Posterior vena cava (tissue), 2 donors: Measurements from ENCODE around the gene PPP1R7. TPM values are rescaled to one million over a fixed set of nuclear protein-coding genes. Genes with fewer than 3 reads are reported as not detected.

Experiments
- DNase-seq: peaks from one replicate; pipeline ENCODE4 v3.0.0-alpha.2; 2020; ENCODE audit warnings: low spot score
- intact Hi-C, 2 donors: fragments of 100-400 bp; cut with DNase I; formaldehyde crosslinking; loops; one replicate each; pipeline versions ENCODE4 v1.14.1 to v1.14.2; 2022 to 2023
- total RNA-seq, 2 donors: library from RNA; stranded (reverse); fragmentation: NEBNext Ultra II Directional; extraction: Animal tissue kit (Norgen Biotek cat#: 25700); gene quantifications; one replicate each; pipeline ENCODE4 v1.2.1, GENCODE V29; 2021
- donor health status: DM: yes; HTN: yes; CAD: no.
- donor health status: DM: yes; HTN: yes; CAD: no.

PPP1R7 gene
- total RNA-seq, 2 donors from 2014 or later, result 49.3 to 53.0 TPM

- DNase-seq, result no peak
- intact Hi-C loops, result no loop called here
Measured at GRCh38 chr2:241201445-241202267, 51.4 kb downstream of the PPP1R7 start.

GRCh38 chr2:241202268-241202585 is 52.0 kb downstream of the PPP1R7 start:
- DNase-seq, result no peak
- intact Hi-C loops, result no loop called here

- no peak for DNase-seq
- intact Hi-C loops, result no loop called here
Measured at GRCh38 chr2:241202681-241203080, 52.4 kb downstream of the PPP1R7 start.

GRCh38 chr2:241203218-241204009 is 53.1 kb downstream of the PPP1R7 start:
- intact Hi-C loops, result no loop called here

GRCh38 chr2:241204010-241204384 is 53.7 kb downstream of the PPP1R7 start:
- no peak for DNase-seq
- intact Hi-C loops, result no loop called here

More at GRCh38 chr2:241203218-241204009, 53.1 kb downstream of the PPP1R7 start:
- DNase-seq, result no peak

- no peak for DNase-seq
- intact Hi-C loops, result no loop called here
Measured at GRCh38 chr2:241204490-241204889, 54.2 kb downstream of the PPP1R7 start.

- intact Hi-C loops, result no loop called here
- DNase-seq, result no peak
Measured at GRCh38 chr2:241205086-241205485, 54.8 kb downstream of the PPP1R7 start.

GRCh38 chr2:241207151-241207550 is 56.9 kb downstream of the PPP1R7 start:
- DNase-seq, result no peak
- intact Hi-C loops, result no loop called here

GRCh38 chr2:241207641-241208040 is 57.4 kb downstream of the PPP1R7 start:
- no peak for DNase-seq
- intact Hi-C loops, result no loop called here

- intact Hi-C loops, result no loop called here
- DNase-seq, result no peak
Measured at GRCh38 chr2:241208058-241208457, 57.8 kb downstream of the PPP1R7 start.

GRCh38 chr2:241209271-241209670 is 59.0 kb downstream of the PPP1R7 start:
- intact Hi-C loops, result no loop called here
- DNase-seq, result no peak

- intact Hi-C loops, result no loop called here
- no peak for DNase-seq
Measured at GRCh38 chr2:241211276-241211675, 61.0 kb downstream of the PPP1R7 start.

GRCh38 chr2:241213041-241213440 is 62.8 kb downstream of the PPP1R7 start:
- intact Hi-C loops, result no loop called here
- no peak for DNase-seq

- intact Hi-C loops, result no loop called here
- no peak for DNase-seq
Measured at GRCh38 chr2:241213567-241213966, 63.3 kb downstream of the PPP1R7 start.

GRCh38 chr2:241214209-241214608 is 63.9 kb downstream of the PPP1R7 start:
- intact Hi-C loops, result no loop called here
- DNase-seq, result no peak

- no peak for DNase-seq
- intact Hi-C loops, result no loop called here
Measured at GRCh38 chr2:241214766-241215165, 64.5 kb downstream of the PPP1R7 start.

GRCh38 chr2:241215421-241215820 is 65.2 kb downstream of the PPP1R7 start:
- DNase-seq, result no peak
- intact Hi-C loops, result no loop called here

GRCh38 chr2:241216211-241216761 is 66.0 kb downstream of the PPP1R7 start:
- intact Hi-C loops, result no loop called here
- no peak for DNase-seq

- intact Hi-C loops, result no loop called here
Measured at GRCh38 chr2:241217320-241218031, 67.2 kb downstream of the PPP1R7 start.

More at GRCh38 chr2:241217320-241218031, 67.2 kb downstream of the PPP1R7 start:
- peak; percentile 92 for DNase-seq
